K562 (cell line): ENCODE measurements around the gene PLD5. TPM values are rescaled to one million over a fixed set of nuclear protein-coding genes. Genes with fewer than 3 reads are reported as not detected.

Source experiments
- ATAC-seq: fragments of 200-7000 bp; cut with Tn5 transposase; 3 replicates; pipeline ENCODE4 v1.9.1; 2020; ENCODE audit warnings: moderate library complexity
- BruUV-seq: library from RNA; stranded (reverse); fragments of 400-500 nt; replicated peaks from 2 replicates; lab custom pipeline; 2021; lab: Mats Ljungman, UMichigan
- CTCF ChIA-PET: fragments of 300-600 bp; formaldehyde crosslinking; extraction: SDS; loops from one replicate; lab custom pipeline; 2021; ENCODE audit warnings: low intra/inter-chr PET ratio; lab: Yijun Ruan, JAX
- POLR2A ChIA-PET: fragments of 300-600, 350-650 bp; sonication (Branson Sonifier 250); formaldehyde crosslinking; extraction: SDS; loops from one replicate; lab custom pipeline; 2021; ENCODE audit warnings: antibody characterized with exemption, inconsistent platforms; lab: Yijun Ruan, JAX
- DNase-seq, 4 experiments: peaks; one replicate each; pipeline versions ENCODE4 v3.0.0 to v3.0.0-alpha.2; 2011 to 2018; ENCODE audit warnings: low spot score in 3 of 4, mixed read lengths in 3 of 4; ENCODE audit errors: extremely low read depth in 1 of 4
- FAIRE-seq: peaks from 2 replicates; lab custom pipeline; 2011; peaks lifted over from hg19 to GRCh38; lab: Jason Lieb, UNC
- H2AFZ ChIP-seq: 2 replicates; pipeline ENCODE4 v1.6.0; 2011; ENCODE audit warnings: low read depth, low read length, control low read depth, inconsistent platforms
- H3K27ac ChIP-seq: fragments of 200-600 bp; 3 replicates; pipeline ENCODE4 v1.8.0; 2011; ENCODE audit warnings: low read depth, mild to moderate bottlenecking, control low read depth, inconsistent platforms, low read length, moderate library complexity, mixed read lengths; ENCODE audit errors: extremely low read depth
- H3K27me3 ChIP-seq, 2 experiments: fragments of 300-600 bp in 1 of 2; 2 replicates in 1 of 2; 3 replicates in 1 of 2; pipeline versions ENCODE4 v1.6.0 to v1.8.0; 2011; ENCODE audit warnings: inconsistent platforms in 2 of 2, low read length in 2 of 2, mild to moderate bottlenecking in 1 of 2, mixed read lengths in 1 of 2, moderate library complexity in 1 of 2; ENCODE audit not compliant: control insufficient read depth in 2 of 2, insufficient read depth in 2 of 2
- H3K36me3 ChIP-seq: fragments of 300-600 bp; 3 replicates; pipeline ENCODE4 v1.8.0; 2011; ENCODE audit warnings: mild to moderate bottlenecking, low read length, inconsistent platforms; ENCODE audit not compliant: control insufficient read depth, insufficient read depth
- H3K4me1 ChIP-seq, 2 experiments: fragments of 200-600 bp in 1 of 2; replicated peaks in 1 of 2; 2 replicates in 1 of 2; 3 replicates in 1 of 2; pipeline versions ENCODE4 v1.5.1 to v1.8.0; 2011; ENCODE audit warnings: inconsistent platforms in 2 of 2, low read length in 2 of 2, mild to moderate bottlenecking in 1 of 2, mixed read lengths in 1 of 2, moderate library complexity in 1 of 2; ENCODE audit not compliant: control insufficient read depth in 2 of 2, insufficient read depth in 2 of 2
- H3K4me2 ChIP-seq: 2 replicates; pipeline ENCODE4 v1.6.1; 2011; ENCODE audit warnings: low read length, control low read depth, inconsistent platforms, mixed read lengths; ENCODE audit not compliant: insufficient read depth
- H3K4me3 ChIP-seq: fragments of 200-600 bp; sonication (generic), shearing (Covaris generic); 2 replicates; pipeline ENCODE4 v1.5.1; 2016; ENCODE audit warnings: control low read depth, inconsistent platforms
- H3K79me2 ChIP-seq: fragments of 200-600 bp; 3 replicates; pipeline ENCODE4 v1.8.0; 2011; ENCODE audit warnings: low read length, inconsistent platforms; ENCODE audit not compliant: control insufficient read depth, insufficient read depth
- H3K9ac ChIP-seq, 2 experiments: 2 replicates each; pipeline versions ENCODE4 v1.6.0 to v1.6.1; 2011; ENCODE audit warnings: low read depth in 2 of 2, low read length in 2 of 2, control low read depth in 1 of 2, inconsistent platforms in 1 of 2, mild to moderate bottlenecking in 1 of 2, mixed read lengths in 1 of 2; ENCODE audit not compliant: insufficient read depth in 1 of 2
- H3K9me1 ChIP-seq: one replicate; pipeline ENCODE4 v1.6.0; 2011; ENCODE audit warnings: inconsistent platforms, mild to moderate bottlenecking, low read length, moderate library complexity; ENCODE audit not compliant: control insufficient read depth, insufficient read depth
- H3K9me3 ChIP-seq: replicated peaks from 2 replicates; pipeline ENCODE4 v1.5.1; 2011; ENCODE audit warnings: low read depth, low read length, inconsistent platforms; ENCODE audit not compliant: control insufficient read depth, insufficient read depth
- H4K20me1 ChIP-seq: replicated peaks from 2 replicates; pipeline ENCODE4 v1.6.1; 2011; ENCODE audit warnings: low read length, inconsistent platforms, mixed read lengths; ENCODE audit not compliant: control insufficient read depth, insufficient read depth
- CTBP1 ChIP-seq: fragments of 450-650 bp; IDR thresholded peaks from 2 replicates; pipeline ENCODE4 v1.6.1; 2016; ENCODE audit warnings: borderline replicate concordance
- DIDO1 ChIP-seq: fragments of 450-650 bp; IDR thresholded peaks from 2 replicates; pipeline ENCODE4 v1.6.1; 2016; ENCODE audit warnings: low read depth, missing biosample characterization, missing genetic modification characterization
- EP400 ChIP-seq: fragments of 450-650 bp; IDR thresholded peaks from 2 replicates; pipeline ENCODE4 v1.6.1; 2017; ENCODE audit warnings: antibody characterized with exemption, mild to moderate bottlenecking, moderate library complexity
- MECOM ChIP-seq: fragments of 250-450 bp; sonication (Bioruptor Pico); IDR thresholded peaks from 2 replicates; pipeline ENCODE4 v1.8.0; 2022; ENCODE audit warnings: inconsistent platforms
- TAF7 ChIP-seq: fragments of 450-650 bp; IDR thresholded peaks from 2 replicates; pipeline ENCODE4 v1.6.1; 2016; ENCODE audit warnings: missing genetic modification characterization, missing compliant biosample characterization
- VEZF1 ChIP-seq: fragments of 200-800 bp; sonication (Bioruptor generic); IDR thresholded peaks from 2 replicates; pipeline ENCODE4 v1.6.1; 2017; ENCODE audit warnings: missing genetic modification characterization, missing compliant biosample characterization
- WHSC1 ChIP-seq: IDR thresholded peaks from one replicate; pipeline ENCODE4 v1.6.1; 2012; ENCODE audit warnings: low read length, control low read depth, inconsistent platforms
- WGBS: fragments of 100-300 bp; shearing (Covaris generic); methylation state at CpG from one replicate; pipeline ENCODE4 v1.1.6; 2016; ENCODE audit warnings: low coverage, mixed read lengths; ENCODE audit not compliant: insufficient coverage; ENCODE audit errors: missing lambda C conversion rate; 5-methylcytosine and 5-hydroxymethylcytosine counted together
- in situ Hi-C: fragments of 300-500 bp; cut with MboI; formaldehyde crosslinking; loops from 4 replicates; pipeline ENCODE4 v1.15.0; 2018; ENCODE audit warnings: inconsistent platforms, mixed read lengths
- intact Hi-C: fragments of 100-400 bp; cut with micrococcal nuclease; formaldehyde crosslinking; loops from 2 replicates; pipeline ENCODE4 v1.14.2; 2022
- polyA plus RNA-seq, 8 experiments: library from polyadenylated mRNA; depleted of rRNA in 4 of 8; stranded (reverse) in 5 of 8; unstranded in 3 of 8; fragments of >200 nt; fragmentation: Nextera tagmentation in 2 of 8; fragmentation: Illumina TruSeq in 1 of 8; extraction: Ambion mirVana in 2 of 8; extraction: Trizol in 1 of 8; gene quantifications; 2 replicates each; pipeline versions ENCODE4 v1.2.1 to v1.2.3, GENCODE V29; 2011 to 2014; ENCODE audit warnings: inconsistent platforms in 1 of 8, missing spikeins in 1 of 8
- total RNA-seq, 7 experiments: library from RNA; depleted of rRNA in 6 of 7; stranded (reverse); fragments of >200 nt in 6 of 7; fragmentation: Illumina TruSeq in 2 of 7; extraction: Trizol in 2 of 7; gene quantifications; 2 replicates each; pipeline versions ENCODE4 v1.2.1 to v1.2.3, GENCODE V29; 2011 to 2021; ENCODE audit warnings: low replicate concordance in 1 of 7

Gene PLD5
- total and polyA plus RNA-seq, 9 of the 15 experiments (the other 6 are each of a cell fraction or from before 2014, with no cell fraction given): not detected

GRCh38 chr1:242199776-242200458 is 324.6 kb downstream of the PLD5 start:
- ChIA-PET CTCF (no interaction called here), POLR2A (interaction anchor here (1.4 kb wide), 1 partner anchor 9 kb away, joined by 4 read pairs; no protein-coding TSS in a partner anchor)
- H3K27ac ChIP-seq: no peak overlapping the region
- no peak overlapping the region for H3K9ac ChIP-seq
- FAIRE-seq: no peak
- intact Hi-C loops: loop anchor here (5.0 kb wide), 1 partner anchor 183 kb away; no protein-coding TSS in a partner anchor
- BruUV-seq: no TSS peak
- 1% methylated on average over 8 of the region's 8 CpGs for WGBS
- H3K4me3 ChIP-seq: no peak overlapping the region
- H3K27me3 ChIP-seq: no peaks in the 10 kb centered on the region
- TF ChIP-seq WHSC1 (no peak), DIDO1 (tag) (no peak), TAF7 (tag) (no peak), VEZF1 (CRISPR knock-in tag) (no peak), EP400 (no peak), MECOM (CRISPR knock-in tag) (no peak), CTBP1 (no peak)
- H2AFZ ChIP-seq: no peak overlapping the region
- DNase-seq: no peak
- no peaks in the 10 kb centered on the region for H3K79me2 ChIP-seq
- H3K9me1 ChIP-seq: no peaks in the 10 kb centered on the region
- in situ Hi-C loops: no loop called here
- no peaks in the 10 kb centered on the region for H3K9me3 ChIP-seq
- no peaks in the 10 kb centered on the region for H3K36me3 ChIP-seq
- H3K4me2 ChIP-seq: no peak overlapping the region
- H3K4me1 ChIP-seq: no peaks in the 10 kb centered on the region
- no peak for ATAC-seq
- H4K20me1 ChIP-seq: no peaks in the 10 kb centered on the region
